SHP77 treated with DMSO at 0.1 percent for 48 hours (cell line): Measurements from ENCODE around the gene CCDC12.

ENCODE experiments used
- DNase-seq: peaks from one replicate; lab custom pipeline; 2025; lab: John Stamatoyannopoulos, UW

Gene CCDC12

GRCh38 chr3:46891132-46891531, 85.4 kb downstream of the CCDC12 start:
- no peak for DNase-seq

GRCh38 chr3:46890132-46890531, 86.4 kb downstream of the CCDC12 start:
- DNase-seq = no peak

GRCh38 chr3:46889381-46890110, 87.0 kb downstream of the CCDC12 start:
- no peak for DNase-seq

- DNase-seq = no peak
Measured at GRCh38 chr3:46888705-46889104, 87.8 kb downstream of the CCDC12 start.

GRCh38 chr3:46887980-46888494, 88.5 kb downstream of the CCDC12 start:
- no peak for DNase-seq

GRCh38 chr3:46885612-46886011, 90.9 kb downstream of the CCDC12 start:
- DNase-seq = no peak

GRCh38 chr3:46884929-46885328, 91.6 kb downstream of the CCDC12 start:
- no peak for DNase-seq

GRCh38 chr3:46884427-46884826, 92.1 kb downstream of the CCDC12 start:
- DNase-seq = no peak

- DNase-seq = no peak
Measured at GRCh38 chr3:46883830-46884185, 92.7 kb downstream of the CCDC12 start.

GRCh38 chr3:46883054-46883829, 93.3 kb downstream of the CCDC12 start:
- DNase-seq = no peak

- DNase-seq = no peak
Measured at GRCh38 chr3:46882377-46883053, 94.0 kb downstream of the CCDC12 start.

GRCh38 chr3:46881596-46882376, 94.8 kb downstream of the CCDC12 start:
- DNase-seq = no peak

- DNase-seq = no peak
Measured at GRCh38 chr3:46880884-46881595, 95.5 kb downstream of the CCDC12 start.

- no peak for DNase-seq
Measured at GRCh38 chr3:46878781-46879436, 97.6 kb downstream of the CCDC12 start.

- DNase-seq = no peak
Measured at GRCh38 chr3:46877406-46878125, 99.0 kb downstream of the CCDC12 start, which contains the start of gene PTH1R. TSS of gene PTH1R (plus strand) at chr3:46877721. CDS start at chr3:46883560, 5,839 bp downstream.

- DNase-seq = no peak
Measured at GRCh38 chr3:46876313-46877300, 99.9 kb downstream of the CCDC12 start.

- DNase-seq = no peak
Measured at GRCh38 chr3:46875560-46875959, 101.0 kb downstream of the CCDC12 start.

GRCh38 chr3:46874430-46874829, 102.1 kb downstream of the CCDC12 start:
- DNase-seq = no peak

- DNase-seq = no peak
Measured at GRCh38 chr3:46873521-46873920, 103.0 kb downstream of the CCDC12 start.
